H1 (cell line): ENCODE results near the gene INO80. TPM values are rescaled to one million over a fixed set of nuclear protein-coding genes. Genes with fewer than 3 reads are reported as not detected.

Experiments used
- BACH1 ChIP-seq: IDR thresholded peaks from 2 replicates; pipeline ENCODE4 v1.6.1; 2012; ENCODE audit warnings: low read length, improper control_type of control experiment
- CHD7 ChIP-seq: fragments of 300-600 bp; sonication (generic); IDR thresholded peaks from 2 replicates; pipeline ENCODE4 v1.7.1; 2012; ENCODE audit warnings: low read length, moderate library complexity, mild to moderate bottlenecking, inconsistent platforms; ENCODE audit not compliant: insufficient replicate concordance
- EGR1 ChIP-seq: IDR thresholded peaks from 2 replicates; pipeline ENCODE4 v1.6.1; 2011; ENCODE audit warnings: low read depth, low read length, borderline replicate concordance
- KDM5A ChIP-seq: fragments of 200-600 bp; IDR thresholded peaks from 2 replicates; pipeline ENCODE4 v1.7.1; 2012; ENCODE audit warnings: mild to moderate bottlenecking, low read length, inconsistent platforms, mixed read lengths
- PHF8 ChIP-seq: fragments of 200-600 bp; sonication (generic); conservative IDR thresholded peaks from 2 replicates; pipeline ENCODE4 v1.7.1; 2012; ENCODE audit warnings: low read depth, mild to moderate bottlenecking, inconsistent platforms, low read length, moderate library complexity
- polyA plus RNA-seq, 7 experiments: library from polyadenylated mRNA; depleted of rRNA in 3 of 7; stranded (reverse) in 5 of 7; unstranded in 2 of 7; fragments of >200 nt in 5 of 7; fragments of 200-250 nt in 2 of 7; gene quantifications; 1 replicate in 5 of 7; 2 replicates in 1 of 7; 4 replicates in 1 of 7; pipeline versions ENCODE4 v1.2.1 to v1.2.3, GENCODE V29; 2011 to 2013; ENCODE audit warnings: missing spikeins in 2 of 7, mixed read lengths in 2 of 7
- total RNA-seq: library from RNA; stranded (reverse); fragmentation: NEBNext Ultra II Directional; extraction: Animal tissue kit (Norgen Biotek cat#: 25700); gene quantifications from 2 replicates; pipeline ENCODE4 v1.2.1, GENCODE V29; 2021

The INO80 gene
- total and polyA plus RNA-seq, 2 of the 8 experiments (the other 6 are each of a cell fraction or from before 2014, with no cell fraction given), result 4.3 to 24.5 TPM

GRCh38 chr15:41043276-41043951, 72.7 kb downstream of the INO80 start (continued):
- TF ChIP-seq KDM5A, result no peak
- TF ChIP-seq CHD7, result no peak
- no peak for TF ChIP-seq BACH1
- TF ChIP-seq PHF8, result no peak
- no peak for TF ChIP-seq EGR1
